ENCODE measurements around the gene CWC27. TPM values are rescaled to one million over a fixed set of nuclear protein-coding genes. Genes with fewer than 3 reads are reported as not detected.
A peak's percentile ranks its signal among the peaks of the same experiment; 100 is the strongest.

CWC27 gene
- total and polyA plus RNA-seq, 9 of the 15 experiments (the other 6 are each of a cell fraction or from before 2014, with no cell fraction given): 19.7 to 49.3 (median 38.3) TPM

DNA sequence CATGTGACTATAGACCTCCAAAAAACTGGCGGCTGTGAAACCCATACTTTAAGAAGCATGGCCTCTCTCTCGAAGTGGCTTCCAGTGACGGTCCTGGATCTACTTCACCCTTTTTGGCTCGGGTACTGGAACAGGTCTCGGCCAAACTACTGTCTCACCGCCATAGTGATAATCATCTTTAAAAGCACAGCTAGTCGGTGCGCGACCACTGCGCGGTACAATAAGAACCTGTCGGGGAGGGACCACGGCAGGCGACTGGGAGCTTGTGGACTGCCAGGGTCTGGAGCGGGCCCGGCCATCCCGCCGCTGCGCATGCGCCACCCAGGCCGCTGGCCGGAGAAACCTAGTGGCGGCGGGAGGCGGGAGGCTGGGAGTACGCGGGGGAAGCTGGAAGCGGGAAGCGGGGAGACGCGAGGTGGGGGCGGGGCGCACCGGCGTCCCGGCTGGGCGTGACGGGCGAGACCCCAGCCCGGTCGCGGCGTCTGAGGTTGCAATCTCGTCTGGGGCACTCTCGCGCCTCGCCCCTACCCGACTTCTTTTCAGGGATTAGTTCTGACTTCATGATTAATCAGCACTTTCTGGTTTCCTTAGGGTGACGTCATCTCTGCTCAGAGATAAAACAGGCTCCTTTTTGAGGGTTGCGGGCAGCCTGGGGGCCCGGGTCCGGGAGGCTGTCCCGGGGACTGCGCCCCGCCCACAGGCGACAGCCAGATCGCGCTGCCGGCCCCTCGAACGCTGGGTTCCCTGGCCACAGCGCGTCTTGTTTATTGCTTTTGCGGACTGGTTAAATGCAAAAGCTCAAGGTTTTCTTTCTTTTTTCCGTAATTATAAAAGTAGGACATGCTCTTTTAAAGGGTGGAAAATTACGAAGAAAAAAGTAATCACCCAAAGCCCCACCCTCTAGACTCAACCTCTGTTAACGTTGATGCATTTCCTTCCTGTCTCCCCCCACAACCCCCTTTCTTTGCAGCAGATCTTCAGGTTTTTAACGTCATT is 266.8 kb downstream of the CWC27 start (continued):
- peak in 1 of 2 experiments; percentile 66; a peak in 2 of 4 replicates for TF ChIP-seq MNT (conservative IDR thresholded peaks at IDR 0.05)
- TF ChIP-seq FOXO4 (CRISPR knock-in tag; IDR thresholded peaks at IDR 0.05): no peak
- peak; percentile 45 to 63; a peak in 3 of 4 replicates for TF ChIP-seq KDM1A (IDR thresholded peaks at IDR 0.05)
- TF ChIP-seq ZNF316 (IDR thresholded peaks at IDR 0.05): peak; percentile 100
- TF ChIP-seq XRCC5 (IDR thresholded peaks at IDR 0.05; ENCODE audit: low read depth, low read length): no peak
- no peak for TF ChIP-seq XRCC3 (IDR thresholded peaks at IDR 0.05)
- no peak for TF ChIP-seq ILF3 (IDR thresholded peaks at IDR 0.05; ENCODE audit: borderline replicate concordance)
- no peak for TF ChIP-seq ZNF785 (CRISPR knock-in tag; IDR thresholded peaks at IDR 0.05)
- TF ChIP-seq POLR2A (conservative IDR thresholded peaks at IDR 0.05): peak; percentile 80
- peak; percentile 37; the same call in 1 of the 2 replicates for TF ChIP-seq LEF1 (IDR thresholded peaks at IDR 0.05)
- TF ChIP-seq GATAD2A (IDR thresholded peaks at IDR 0.05): 0 out of 2 replicates have a peak, but pooled peaks have one; percentile 47
- no peak for TF ChIP-seq CTCFL (IDR thresholded peaks at IDR 0.05; ENCODE audit: borderline replicate concordance, insufficient read depth, low read depth, low read length, poor library complexity, severe bottlenecking)
- TF ChIP-seq BRD4 (IDR thresholded peaks at IDR 0.05): peak; percentile 80
- TF ChIP-seq TCF7 (IDR thresholded peaks at IDR 0.05; ENCODE audit: borderline replicate concordance): no peak
- TF ChIP-seq, protein P1, sequence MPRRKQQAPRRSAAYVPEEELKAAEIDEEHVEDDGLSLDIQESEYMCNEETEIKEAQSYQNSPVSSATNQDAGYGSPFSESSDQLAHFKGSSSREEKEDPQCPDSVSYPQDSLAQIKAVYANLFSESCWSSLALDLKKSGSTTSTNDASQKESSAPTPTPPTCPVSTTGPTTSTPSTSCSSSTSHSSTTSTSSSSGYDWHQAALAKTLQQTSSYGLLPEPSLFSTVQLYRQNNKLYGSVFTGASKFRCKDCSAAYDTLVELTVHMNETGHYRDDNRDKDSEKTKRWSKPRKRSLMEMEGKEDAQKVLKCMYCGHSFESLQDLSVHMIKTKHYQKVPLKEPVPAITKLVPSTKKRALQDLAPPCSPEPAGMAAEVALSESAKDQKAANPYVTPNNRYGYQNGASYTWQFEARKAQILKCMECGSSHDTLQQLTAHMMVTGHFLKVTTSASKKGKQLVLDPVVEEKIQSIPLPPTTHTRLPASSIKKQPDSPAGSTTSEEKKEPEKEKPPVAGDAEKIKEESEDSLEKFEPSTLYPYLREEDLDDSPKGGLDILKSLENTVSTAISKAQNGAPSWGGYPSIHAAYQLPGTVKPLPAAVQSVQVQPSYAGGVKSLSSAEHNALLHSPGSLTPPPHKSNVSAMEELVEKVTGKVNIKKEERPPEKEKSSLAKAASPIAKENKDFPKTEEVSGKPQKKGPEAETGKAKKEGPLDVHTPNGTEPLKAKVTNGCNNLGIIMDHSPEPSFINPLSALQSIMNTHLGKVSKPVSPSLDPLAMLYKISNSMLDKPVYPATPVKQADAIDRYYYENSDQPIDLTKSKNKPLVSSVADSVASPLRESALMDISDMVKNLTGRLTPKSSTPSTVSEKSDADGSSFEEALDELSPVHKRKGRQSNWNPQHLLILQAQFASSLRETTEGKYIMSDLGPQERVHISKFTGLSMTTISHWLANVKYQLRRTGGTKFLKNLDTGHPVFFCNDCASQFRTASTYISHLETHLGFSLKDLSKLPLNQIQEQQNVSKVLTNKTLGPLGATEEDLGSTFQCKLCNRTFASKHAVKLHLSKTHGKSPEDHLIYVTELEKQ (CRISPR knock-in tag; IDR thresholded peaks at IDR 0.05): no peak
- TF ChIP-seq NFXL1 (CRISPR knock-in tag; IDR thresholded peaks at IDR 0.05): no peak; the same call in 1 of the 2 replicates

All from K562 (cell line).